CD4-positive, alpha-beta T cell (primary cell): Measurements from ENCODE around the gene WDR27. TPM values are rescaled to one million over a fixed set of nuclear protein-coding genes. Genes with fewer than 3 reads are reported as not detected.
"Not testable (repeated sequence)": the region's sequence is repeated elsewhere in the genome, so short reads cannot be mapped to it uniquely, and the experiment has no call there.

Experiments
- ATAC-seq: fragments of 200-7000 bp; cut with Tn5 transposase; one replicate; pipeline ENCODE4 v1.10.0; 2022; ENCODE audit warnings: mild to moderate bottlenecking; ENCODE audit not compliant: poor library complexity
- CTCF ChIA-PET: fragments of 350-600 bp; sonication (Branson Sonifier 250); formaldehyde crosslinking; loops from one replicate; lab custom pipeline; 2021; ENCODE audit warnings: antibody characterized with exemption, inconsistent platforms; lab: Charles Lee
- POLR2A ChIA-PET: fragments of 350-600 bp; sonication (Branson Sonifier 250); formaldehyde crosslinking; loops from one replicate; lab custom pipeline; 2021; ENCODE audit warnings: antibody characterized with exemption, inconsistent platforms; lab: Charles Lee
- DNase-seq, 14 experiments: peaks; one replicate each; pipeline ENCODE4 v3.0.0-alpha.2; 2013 to 2020; ENCODE audit warnings: mixed read lengths in 2 of 14
- H3K27ac ChIP-seq, 2 donors: one replicate each; pipeline versions ENCODE4 v1.5.1 to v1.7.0; 2013; ENCODE audit warnings: low read length in 2 of 2, low read depth in 1 of 2, mild to moderate bottlenecking in 1 of 2
- H3K27me3 ChIP-seq, 2 experiments: 1 replicate in 1 of 2; 2 replicates in 1 of 2; pipeline versions ENCODE4 v1.6.1 to v1.7.0; 2013; ENCODE audit warnings: low read length in 2 of 2, control low read depth in 1 of 2, mild to moderate bottlenecking in 1 of 2, moderate library complexity in 1 of 2; ENCODE audit not compliant: insufficient read depth in 2 of 2, control insufficient read depth in 1 of 2
- H3K36me3 ChIP-seq: one replicate; pipeline ENCODE4 v1.6.1; 2013; ENCODE audit warnings: low read length, control low read depth; ENCODE audit not compliant: insufficient read depth
- H3K4me1 ChIP-seq: one replicate; pipeline ENCODE4 v1.6.1; 2013; ENCODE audit warnings: low read length, control low read depth; ENCODE audit not compliant: insufficient read depth
- H3K4me3 ChIP-seq: one replicate; pipeline ENCODE4 v1.5.1; 2013; ENCODE audit warnings: mild to moderate bottlenecking, low read length, moderate library complexity
- H3K9me3 ChIP-seq, 2 experiments: 1 replicate in 1 of 2; 2 replicates in 1 of 2; pipeline versions ENCODE4 v1.6.1 to v1.7.0; 2013; ENCODE audit warnings: low read length in 2 of 2, mild to moderate bottlenecking in 2 of 2, control low read depth in 1 of 2, moderate library complexity in 1 of 2; ENCODE audit not compliant: control insufficient read depth in 1 of 2, insufficient read depth in 1 of 2
- H3K27ac Mint-ChIP-seq: one replicate; pipeline ENCODE4 v1.8.0; 2020; ENCODE audit warnings: mixed read lengths
- H3K27me3 Mint-ChIP-seq: one replicate; pipeline ENCODE4 v1.8.0; 2021; ENCODE audit warnings: mixed read lengths
- H3K36me3 Mint-ChIP-seq: one replicate; pipeline ENCODE4 v1.8.0; 2021; ENCODE audit warnings: low read depth, mixed read lengths
- H3K4me1 Mint-ChIP-seq: one replicate; pipeline ENCODE4 v1.8.0; 2021; ENCODE audit warnings: low read depth, mixed read lengths
- H3K4me3 Mint-ChIP-seq: one replicate; pipeline ENCODE4 v1.8.0; 2020; ENCODE audit warnings: mild to moderate bottlenecking, mixed read lengths
- H3K9me3 Mint-ChIP-seq: one replicate; pipeline ENCODE4 v1.8.0; 2020; ENCODE audit warnings: mixed read lengths
- CTCF ChIP-seq: fragments of 200-600 bp; IDR thresholded peaks from one replicate; pipeline ENCODE4 v1.8.0; 2022; ENCODE audit warnings: antibody characterized with exemption, mild to moderate bottlenecking
- intact Hi-C, 2 experiments: fragments of 100-400 bp; cut with DNase I in 1 of 2; cut with micrococcal nuclease in 1 of 2; formaldehyde crosslinking; loops; one replicate each; pipeline versions ENCODE4 v1.15.1 to v1.9.0; 2023 to 2025; cut with DNase I, micrococcal nuclease
- total RNA-seq, 174 experiments: library from RNA in 2 of 174; stranded (reverse) in 2 of 174; gene quantifications; one replicate each; pipeline ENCODE4 v1.2.3 and lab custom pipeline; 2021 to 2026

The WDR27 gene
- total RNA-seq, 2 experiments from 2014 or later, result 22.0 to 23.5 TPM

- Mint-ChIP-seq H3K4me1 (no peaks in the 10 kb centered on the region), H3K36me3 (no peaks in the 10 kb centered on the region), H3K27ac (no peak overlapping the region), H3K27me3 (no peaks in the 10 kb centered on the region), H3K9me3 (no peaks in the 10 kb centered on the region), H3K4me3 (no peak overlapping the region)
- Histone ChIP-seq H3K27me3 (no peaks in the 10 kb centered on the region), H3K4me3 (no peak overlapping the region), H3K27ac (no peak overlapping the region), H3K4me1 (no peaks in the 10 kb centered on the region), H3K9me3 (no peaks in the 10 kb centered on the region), H3K36me3 (peaks cover 4% of the 10 kb centered on the region)
- ChIA-PET CTCF (no interaction called here), POLR2A (no interaction called here)
- DNase-seq (no peak), ATAC-seq (no peak)
- no peak for TF ChIP-seq CTCF
- intact Hi-C loops, result no loop called here
Observed at GRCh38 chr6:169648092-169648491, 53.7 kb downstream of the WDR27 start.

- intact Hi-C loops, result no loop called here
- no peaks in the 10 kb centered on the region for H3K9me3 Mint-ChIP-seq
- ATAC-seq, result no peak
- ChIA-PET POLR2A (no interaction called here), CTCF (no interaction called here)
- H3K27me3 Mint-ChIP-seq, result no peaks in the 10 kb centered on the region
- H3K4me1 Mint-ChIP-seq, result no peaks in the 10 kb centered on the region
- Histone ChIP-seq H3K36me3 (peaks cover 4% of the 10 kb centered on the region), H3K27ac (no peak overlapping the region), H3K27me3 (no peaks in the 10 kb centered on the region), H3K4me1 (no peaks in the 10 kb centered on the region), H3K9me3 (no peaks in the 10 kb centered on the region), H3K4me3 (no peak overlapping the region)
- no peak for TF ChIP-seq CTCF
- no peak overlapping the region for H3K27ac Mint-ChIP-seq
- no peaks in the 10 kb centered on the region for H3K36me3 Mint-ChIP-seq
- no peak overlapping the region for H3K4me3 Mint-ChIP-seq
- no peak for DNase-seq
Observed at GRCh38 chr6:169647637-169648036, 54.2 kb downstream of the WDR27 start.

- no peaks in the 10 kb centered on the region for H3K27me3 ChIP-seq
- ChIA-PET CTCF (no interaction called here), POLR2A (no interaction called here)
- intact Hi-C loops, result no loop called here
- DNase-seq (no peak), ATAC-seq (no peak)
- no peak overlapping the region for H3K27ac ChIP-seq
- no peaks in the 10 kb centered on the region for H3K9me3 Mint-ChIP-seq
- no peaks in the 10 kb centered on the region for H3K4me1 Mint-ChIP-seq
- no peak overlapping the region for H3K27ac Mint-ChIP-seq
- H3K4me1 ChIP-seq, result no peaks in the 10 kb centered on the region
- H3K4me3 ChIP-seq, result no peak overlapping the region
- no peaks in the 10 kb centered on the region for H3K27me3 Mint-ChIP-seq
- H3K4me3 Mint-ChIP-seq, result no peak overlapping the region
- no peak for TF ChIP-seq CTCF
- H3K9me3 ChIP-seq, result no peaks in the 10 kb centered on the region
- peaks cover 4% of the 10 kb centered on the region for H3K36me3 ChIP-seq
- no peaks in the 10 kb centered on the region for H3K36me3 Mint-ChIP-seq
Observed at GRCh38 chr6:169646906-169647567, 54.8 kb downstream of the WDR27 start.

GRCh38 chr6:169645459-169645858, 56.4 kb downstream of the WDR27 start:
- H3K36me3 ChIP-seq, H3K9me3 Mint-ChIP-seq, H3K4me1 Mint-ChIP-seq, H3K4me1 ChIP-seq, POLR2A ChIA-PET, H3K27me3 Mint-ChIP-seq, DNase-seq, intact Hi-C loops, H3K27ac Mint-ChIP-seq, H3K9me3 ChIP-seq, H3K27me3 ChIP-seq, H3K4me3 Mint-ChIP-seq, CTCF ChIA-PET, H3K27ac ChIP-seq, H3K4me3 ChIP-seq, ATAC-seq, H3K36me3 Mint-ChIP-seq: not testable (repeated sequence)
